Skin of body (tissue), 2 donors: ENCODE measurements around the gene NFIA. TPM values are rescaled to one million over a fixed set of nuclear protein-coding genes. Genes with fewer than 3 reads are reported as not detected.
A peak's percentile ranks its signal among the peaks of the same experiment; 100 is the strongest.

Experiments used
- DNase-seq: peaks from one replicate; lab custom pipeline; 2025; lab: John Stamatoyannopoulos, UW
- total RNA-seq: library from RNA; depleted of rRNA; stranded (reverse); fragments of >200 nt; gene quantifications from one replicate; pipeline ENCODE4 v1.2.3, GENCODE V29; 2014

The NFIA gene
- total RNA-seq, 1 donor from 2014 or later = 47.7 TPM

DNA sequence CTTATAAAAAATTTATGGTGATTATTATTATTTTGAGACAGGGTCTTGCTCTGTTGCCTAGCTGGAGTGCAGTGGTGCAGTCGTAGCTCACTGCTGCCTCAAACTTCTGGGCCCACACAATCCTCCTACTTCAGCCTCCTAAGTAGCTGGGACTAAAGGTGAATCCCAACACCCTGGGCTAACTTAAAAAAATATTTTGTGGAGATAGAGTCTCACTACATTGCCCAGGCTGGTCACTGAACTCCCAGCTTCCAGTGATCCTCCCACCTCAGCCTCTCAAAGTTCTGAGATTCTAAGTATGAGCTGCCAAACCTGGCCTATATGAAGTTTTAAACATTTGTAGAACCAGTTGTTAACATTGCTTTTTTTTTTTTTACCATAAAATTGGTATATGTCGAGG, 18.2 kb downstream of the NFIA start:
- DNase-seq = no peak

- no peak for DNase-seq
Observed at GRCh38 chr1:61101536-61101935, 19.2 kb downstream of the NFIA start.

DNA sequence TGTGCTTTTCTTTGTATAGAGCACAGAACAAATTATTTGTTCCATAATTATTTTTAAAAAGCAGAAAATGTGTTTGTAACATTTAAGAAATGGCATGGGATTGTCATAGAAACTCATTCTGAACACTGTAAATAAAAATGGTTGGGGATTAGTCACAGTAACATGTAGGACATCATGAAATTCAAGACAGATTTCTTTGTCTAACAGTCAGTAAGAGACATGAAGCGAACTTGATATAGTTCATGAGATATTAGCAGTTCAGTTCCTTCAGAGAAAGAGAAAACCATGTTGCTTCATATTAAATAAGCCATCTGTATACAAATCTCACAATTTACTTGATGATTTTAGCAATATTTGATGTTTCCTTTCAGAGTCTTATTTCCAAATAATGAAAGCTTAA, 19.7 kb downstream of the NFIA start:
- DNase-seq = peak; percentile 59

DNA sequence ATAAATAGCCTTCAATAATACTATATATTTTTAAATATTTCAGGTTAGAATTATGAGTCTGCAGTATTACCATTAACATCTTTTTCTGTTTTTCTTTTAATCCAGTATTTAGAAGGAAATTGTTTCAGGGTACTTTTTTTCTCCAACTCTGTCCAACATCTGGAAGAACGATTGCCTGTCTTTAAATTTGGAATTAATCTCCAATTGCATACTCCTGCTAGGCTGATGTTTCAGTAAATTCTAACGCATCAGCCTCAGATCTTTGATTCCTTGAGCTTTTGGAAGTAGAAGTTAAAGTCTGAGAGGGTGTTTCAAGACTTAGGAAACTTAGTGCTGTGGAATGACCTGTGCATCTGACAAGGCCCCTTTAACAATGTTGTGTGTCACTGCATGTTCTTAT, 20.3 kb downstream of the NFIA start:
- DNase-seq = peak; percentile 20

- no peak for DNase-seq
Observed at GRCh38 chr1:61104220-61104671, 21.9 kb downstream of the NFIA start.

DNA sequence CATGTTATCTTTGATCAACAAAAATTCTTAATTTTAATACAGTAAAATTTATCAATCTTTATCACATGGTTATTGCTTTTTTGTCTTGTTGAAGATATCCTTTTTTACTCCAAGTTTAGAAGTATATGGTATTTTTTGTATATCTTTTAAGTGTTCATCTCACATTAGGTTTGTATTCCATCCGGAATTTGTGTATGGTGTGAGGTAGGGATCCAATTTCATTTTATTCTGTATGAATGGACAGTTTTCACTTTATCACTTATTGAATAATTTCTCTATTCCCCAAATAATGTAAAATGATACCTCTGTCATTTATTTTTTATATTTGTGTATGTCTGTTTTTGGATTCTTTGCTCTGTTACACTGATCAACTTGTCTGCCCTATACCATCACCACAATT, 25.3 kb downstream of the NFIA start:
- no peak for DNase-seq

DNA sequence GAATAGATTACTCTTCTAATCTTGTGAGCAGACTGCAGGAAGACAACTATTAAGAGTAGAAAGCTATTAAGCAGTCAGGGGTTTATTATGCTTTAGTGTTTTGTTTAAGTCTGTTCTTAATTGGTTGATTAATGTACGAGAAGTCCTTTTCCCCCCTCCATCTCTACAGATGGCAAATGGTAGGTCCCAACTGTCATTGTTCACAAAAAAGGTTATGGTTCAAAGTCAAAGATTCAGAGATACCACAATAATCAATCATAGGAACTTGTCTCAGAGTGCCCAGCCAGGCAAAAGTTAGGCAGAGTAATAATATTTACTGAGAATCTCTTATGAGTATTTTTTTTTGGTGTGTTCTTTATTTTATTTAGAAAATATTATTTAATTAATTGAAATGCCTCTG, 26.8 kb downstream of the NFIA start:
- DNase-seq = no peak

DNA sequence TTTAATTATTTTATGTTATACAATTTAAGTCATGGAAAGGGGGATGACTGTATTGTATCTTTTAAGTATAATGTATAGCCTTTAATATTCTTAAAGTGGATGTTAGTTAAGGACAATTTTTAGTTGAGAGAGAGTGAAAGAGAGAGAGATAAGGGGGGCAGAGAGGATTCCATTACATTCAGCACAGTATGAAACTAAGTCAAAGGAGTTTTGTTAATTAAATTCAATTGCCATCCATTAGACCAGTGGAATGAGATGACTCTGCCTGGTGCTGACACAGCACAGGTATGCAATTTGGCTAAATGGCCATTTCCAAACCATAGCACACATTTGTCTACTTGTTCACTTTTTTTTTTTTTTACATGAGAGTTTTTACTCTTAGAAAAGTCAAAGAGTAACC, 27.5 kb downstream of the NFIA start:
- no peak for DNase-seq

GRCh38 chr1:61110554-61110953, 28.2 kb downstream of the NFIA start:
- no peak for DNase-seq

DNA sequence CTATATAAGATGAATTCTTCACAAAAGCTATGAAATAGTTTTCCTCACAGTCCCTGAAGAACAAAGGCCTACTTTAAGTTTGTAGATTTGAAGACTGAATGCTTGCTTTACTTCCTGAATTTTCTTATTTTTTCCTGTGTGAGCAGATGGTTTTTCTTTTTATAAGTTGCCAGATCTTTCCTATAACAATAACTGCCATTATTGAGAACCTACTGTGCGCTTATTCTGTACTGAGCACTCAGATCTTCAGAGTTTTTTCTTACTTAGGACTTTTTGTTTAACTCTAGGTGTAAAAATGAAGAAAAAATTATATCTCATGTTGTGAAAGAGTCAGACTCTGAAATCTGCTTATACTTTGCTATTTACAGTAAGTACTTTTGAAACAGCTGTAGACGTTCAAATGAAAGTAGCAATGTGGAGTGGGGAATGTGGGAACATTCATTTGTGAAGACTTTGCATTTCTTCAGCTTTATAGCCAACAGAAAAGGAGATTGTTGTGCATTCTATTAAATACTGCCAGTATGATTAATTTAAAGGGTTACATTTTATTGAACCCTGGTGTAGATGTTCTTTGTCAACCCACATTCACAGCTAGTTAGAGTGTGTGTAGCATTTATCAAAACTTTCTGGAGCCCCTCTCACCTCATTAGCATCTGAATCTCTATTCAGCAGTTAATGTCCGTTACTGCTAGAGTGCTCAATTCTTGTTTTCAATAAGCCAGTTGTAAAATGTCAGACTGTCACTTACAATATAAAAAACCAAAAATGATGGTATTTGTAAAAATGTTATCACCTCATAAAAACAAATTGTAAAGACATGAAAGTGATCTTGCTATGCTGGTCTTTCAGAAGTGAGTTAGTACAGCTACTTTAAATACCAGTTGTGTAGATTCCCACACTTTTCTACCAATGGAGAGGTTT, 29.0 kb downstream of the NFIA start:
- DNase-seq = peak; percentile 19

GRCh38 chr1:61114178-61114870, 32.0 kb downstream of the NFIA start:
- DNase-seq = no peak

- no peak for DNase-seq
Observed at GRCh38 chr1:61115436-61115835, 33.1 kb downstream of the NFIA start.

DNA sequence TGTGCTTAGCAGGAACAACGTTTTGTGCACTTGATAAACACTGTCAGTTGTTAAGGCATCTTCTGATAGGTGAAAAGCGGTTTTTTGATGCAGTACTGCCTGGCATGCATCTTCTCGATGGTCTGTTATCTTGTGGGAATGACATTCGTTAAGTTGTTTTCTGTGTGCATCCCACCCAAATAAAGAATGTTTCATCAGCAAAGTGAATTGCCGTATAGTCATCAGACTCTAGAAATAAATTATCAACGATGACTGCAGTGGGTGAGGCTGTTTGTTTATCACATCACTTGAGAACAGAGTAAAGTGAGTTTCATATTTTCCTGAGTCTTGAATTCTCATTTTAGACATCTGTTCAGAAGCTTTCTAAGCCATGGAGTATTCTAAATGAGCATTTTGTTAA, 34.1 kb downstream of the NFIA start:
- DNase-seq = peak; percentile 25

DNA sequence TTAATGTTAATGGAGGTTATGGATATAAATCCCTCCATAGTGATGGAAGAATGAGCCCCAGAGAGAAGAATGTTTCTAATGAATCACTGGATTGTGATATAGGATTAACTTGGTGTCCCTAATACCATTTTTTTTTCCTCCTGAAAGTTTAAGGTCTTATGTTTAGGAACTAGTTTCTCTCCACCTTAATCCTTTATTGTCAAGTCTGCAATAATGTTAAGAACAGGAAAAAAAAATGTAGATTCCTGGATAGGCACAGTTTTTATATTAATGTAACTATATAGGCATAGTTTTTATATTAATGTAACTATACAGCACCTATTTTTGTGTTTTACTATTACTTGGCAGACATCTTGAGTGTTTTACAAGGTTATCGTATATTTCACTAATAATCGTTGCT, 34.9 kb downstream of the NFIA start:
- DNase-seq = no peak

DNA sequence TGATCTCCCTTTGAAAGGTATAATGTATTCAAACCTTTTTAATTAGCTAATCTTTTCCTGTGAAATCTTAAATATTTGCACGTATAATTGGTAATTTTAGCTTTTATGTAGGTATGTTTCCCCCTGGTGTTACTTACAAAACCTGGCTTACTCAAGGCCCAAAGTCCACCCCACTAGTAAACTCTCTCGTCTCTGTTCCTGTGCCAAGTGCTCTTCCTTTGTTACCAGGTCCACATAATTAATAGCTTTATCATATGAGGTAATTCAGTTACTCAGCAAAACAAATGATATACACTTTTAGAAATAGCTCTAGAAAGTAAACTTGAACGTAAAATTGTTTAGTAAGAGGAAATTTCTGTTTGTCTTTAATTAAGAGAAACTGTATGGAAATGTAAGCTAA, 36.7 kb downstream of the NFIA start:
- no peak for DNase-seq

- no peak for DNase-seq
Observed at GRCh38 chr1:61120246-61120840, 38.0 kb downstream of the NFIA start.

- no peak for DNase-seq
Observed at GRCh38 chr1:61120998-61121397, 38.6 kb downstream of the NFIA start.

DNA sequence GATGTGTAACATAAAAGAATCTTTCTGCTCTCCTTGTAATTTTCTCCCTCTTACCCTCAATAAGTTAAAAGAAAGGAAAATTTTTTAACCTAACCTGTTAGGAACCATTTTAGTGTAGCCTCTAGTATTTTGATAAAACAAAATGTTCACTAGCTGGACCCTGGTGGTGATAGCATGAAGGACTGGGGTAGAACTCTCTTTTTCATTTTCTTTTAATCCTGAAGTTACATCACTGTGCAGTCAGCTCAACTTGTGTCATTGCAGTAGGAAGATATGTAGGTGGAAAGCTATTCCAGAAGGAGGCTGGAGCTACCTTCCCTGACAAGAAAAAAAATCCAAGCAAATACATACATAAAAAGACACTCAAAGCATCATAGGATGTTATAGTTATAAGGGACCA, 39.3 kb downstream of the NFIA start:
- DNase-seq = no peak

GRCh38 chr1:61122389-61122788, 40.0 kb downstream of the NFIA start:
- no peak for DNase-seq

GRCh38 chr1:61123326-61123725, 41.0 kb downstream of the NFIA start:
- no peak for DNase-seq

- no peak for DNase-seq
Observed at GRCh38 chr1:61124078-61124477, 41.7 kb downstream of the NFIA start.

GRCh38 chr1:61124696-61125095, 42.3 kb downstream of the NFIA start:
- peak; percentile 16 for DNase-seq
